ENCODE data around the gene CLTB.

CLTB gene

GRCh38 chr5:176355400-176356178, 60.8 kb downstream of the CLTB start:
- no peak for DNase-seq (ENCODE audit: extremely low read depth in 1 of 2, low read depth in 1 of 2)

GRCh38 chr5:176353533-176353932, 62.8 kb downstream of the CLTB start:
- no peak for DNase-seq (ENCODE audit: extremely low read depth in 1 of 2, low read depth in 1 of 2)

GRCh38 chr5:176352116-176352878, 64.0 kb downstream of the CLTB start:
- no peak for DNase-seq (ENCODE audit: extremely low read depth in 1 of 2, low read depth in 1 of 2)

DNA sequence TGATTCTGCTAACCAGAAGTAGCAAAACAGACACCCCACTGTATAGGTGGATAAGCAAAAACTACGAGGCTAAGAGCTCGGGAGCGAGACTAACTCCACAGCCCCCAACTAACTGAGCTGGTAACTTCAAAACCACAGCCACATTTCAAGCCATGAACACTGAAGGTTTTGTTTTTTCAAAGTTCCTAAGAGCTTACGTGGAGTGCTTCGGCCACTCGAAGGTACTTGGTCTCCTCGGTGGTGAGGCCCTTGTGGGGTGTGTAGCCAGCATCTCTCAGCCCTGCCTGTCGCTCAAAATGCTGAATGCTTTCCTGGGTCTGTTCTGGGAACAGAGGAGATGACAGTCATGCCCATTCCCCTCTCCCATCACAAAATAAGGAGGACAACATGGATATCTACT, 65.9 kb downstream of the CLTB start:
- DNase-seq (ENCODE audit: extremely low read depth in 1 of 2, low read depth in 1 of 2), result no peak

DNA sequence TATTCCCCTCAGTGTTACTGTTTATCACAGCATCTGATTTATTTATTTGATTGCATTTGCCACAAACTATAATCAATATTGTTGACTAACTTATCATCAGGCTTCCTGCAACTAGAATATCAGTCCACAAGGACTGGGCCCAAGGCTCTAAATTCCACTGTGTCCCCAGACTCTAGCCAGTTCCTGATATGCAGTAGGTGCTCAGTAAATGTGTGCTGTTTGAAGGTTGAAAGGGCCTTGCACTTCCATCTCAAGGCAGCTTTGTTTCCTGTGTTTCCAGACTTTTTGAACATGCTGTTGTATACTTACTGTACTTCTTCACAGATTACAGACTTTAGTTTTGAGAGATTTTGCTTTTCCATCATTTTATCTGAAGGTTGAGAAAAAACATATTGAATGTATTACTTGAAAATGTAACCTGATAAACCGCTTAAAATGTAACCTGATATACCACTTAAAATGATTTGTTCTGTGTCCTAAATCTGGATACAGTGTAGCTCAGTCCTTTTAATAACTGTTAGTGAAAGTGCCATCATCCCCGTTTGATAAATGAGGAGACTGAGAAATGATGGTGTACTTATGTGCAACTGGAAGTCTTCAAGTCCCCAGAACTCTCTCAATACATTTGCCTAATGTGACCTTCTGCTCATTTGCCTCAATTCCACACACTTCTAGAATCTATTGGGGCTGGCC, 73.4 kb downstream of the CLTB start:
- DNase-seq (ENCODE audit: extremely low read depth in 1 of 2, low read depth in 1 of 2), result no peak

All from activated CD8-positive, alpha-beta memory T cell treated with anti-CD3 and anti-CD28 coated beads for 1 hour (primary cell).